SU-DHL-6 (cell line): ENCODE data around the gene G6PC3.
"Not testable (repeated sequence)": the region's sequence is repeated elsewhere in the genome, so short reads cannot be mapped to it uniquely, and the experiment has no call there.

Source experiments
- H2AFZ ChIP-seq: fragments of 200-600 bp; sonication (generic); 2 replicates; pipeline ENCODE4 v1.6.1; 2014; ENCODE audit warnings: low read depth, mild to moderate bottlenecking, moderate library complexity, mixed read lengths, antibody characterized with exemption, low read length; ENCODE audit not compliant: severe bottlenecking
- H3F3A ChIP-seq: fragments of 200-600 bp; shearing (Covaris generic); 2 replicates; pipeline ENCODE4 v1.6.0; 2016; ENCODE audit warnings: antibody characterized with exemption, mild to moderate bottlenecking; ENCODE audit not compliant: insufficient read depth
- H3K27ac ChIP-seq: fragments of 200-600 bp; sonication (generic); 2 replicates; pipeline ENCODE4 v1.5.1; 2016; ENCODE audit warnings: low read depth, mild to moderate bottlenecking, low read length, moderate library complexity, mixed read lengths
- H3K27me3 ChIP-seq: fragments of 200-600 bp; sonication (generic), shearing (Covaris generic); 2 replicates; pipeline ENCODE4 v1.6.0; 2014; ENCODE audit warnings: mild to moderate bottlenecking, low read length
- H3K36me3 ChIP-seq: fragments of 200-600 bp; sonication (generic); 2 replicates; pipeline ENCODE4 v1.6.1; 2014; ENCODE audit warnings: mild to moderate bottlenecking, low read length, mixed read lengths
- H3K4me2 ChIP-seq: fragments of 300-600, 200-600 bp; shearing (Covaris generic), sonication (generic); 2 replicates; pipeline ENCODE4 v1.6.0; 2014; ENCODE audit warnings: low read length, low read depth, mild to moderate bottlenecking; ENCODE audit not compliant: poor library complexity, severe bottlenecking
- H3K4me3 ChIP-seq: fragments of 200-600 bp; sonication (generic); 2 replicates; pipeline ENCODE4 v1.5.1; 2014; ENCODE audit warnings: antibody characterized with exemption, low read length, mild to moderate bottlenecking, mixed read lengths; ENCODE audit not compliant: insufficient read depth, poor library complexity, severe bottlenecking
- H3K79me2 ChIP-seq: fragments of 200-600 bp; sonication (generic); 2 replicates; pipeline ENCODE4 v1.6.1; 2014; ENCODE audit warnings: mild to moderate bottlenecking, low read length, moderate library complexity; ENCODE audit not compliant: insufficient read depth
- H3K9ac ChIP-seq: fragments of 200-600 bp; sonication (generic); 2 replicates; pipeline ENCODE4 v1.7.0; 2014; ENCODE audit warnings: mild to moderate bottlenecking, low read length
- H3K9me2 ChIP-seq: fragments of 200-600 bp; sonication (generic); replicated peaks from 2 replicates; pipeline ENCODE4 v1.6.1; 2014; ENCODE audit warnings: low read length; ENCODE audit not compliant: insufficient read depth
- H3K9me3 ChIP-seq: fragments of 200-600 bp; sonication (generic); 2 replicates; pipeline ENCODE4 v1.6.1; 2014; ENCODE audit warnings: low read length, mixed read lengths; ENCODE audit not compliant: insufficient read depth
- H4K20me1 ChIP-seq: fragments of 200-600 bp; sonication (generic); 2 replicates; pipeline ENCODE4 v1.6.1; 2014; ENCODE audit warnings: low read depth, mild to moderate bottlenecking, antibody characterized with exemption, low read length, moderate library complexity, mixed read lengths
- CTCF ChIP-seq: fragments of 200-600 bp; sonication (generic); IDR thresholded peaks from one replicate; pipeline ENCODE4 v1.5.1; 2017; ENCODE audit warnings: antibody characterized with exemption, mild to moderate bottlenecking, low read length, moderate library complexity; ENCODE audit not compliant: insufficient read depth, poor library complexity, severe bottlenecking
- EZH2phosphoT487 ChIP-seq: fragments of 200-600 bp; sonication (generic), shearing (Covaris generic); conservative IDR thresholded peaks from 2 replicates; pipeline ENCODE4 v1.6.1; 2018; ENCODE audit warnings: mild to moderate bottlenecking, antibody characterized with exemption, low read length, moderate library complexity, mixed read lengths

Gene G6PC3

GRCh38 chr17:44119062-44119461, 48.5 kb downstream of the G6PC3 start:
- H3F3A ChIP-seq: no peaks in the 10 kb centered on the region
- H3K9me3 ChIP-seq: no peaks in the 10 kb centered on the region
- no peaks in the 10 kb centered on the region for H4K20me1 ChIP-seq
- no peak overlapping the region for H3K4me3 ChIP-seq
- H3K9me2 ChIP-seq: no peaks in the 10 kb centered on the region
- TF ChIP-seq CTCF (no peak), EZH2phosphoT487 (no peak)
- H3K36me3 ChIP-seq: no peaks in the 10 kb centered on the region
- H3K79me2 ChIP-seq: no peaks in the 10 kb centered on the region
- H3K9ac ChIP-seq: no peak overlapping the region
- H3K4me2 ChIP-seq: no peak overlapping the region
- H2AFZ ChIP-seq: no peak overlapping the region
- H3K27ac ChIP-seq: no peak overlapping the region
- H3K27me3 ChIP-seq: no peaks in the 10 kb centered on the region

- Histone ChIP-seq H4K20me1 (no peaks in the 10 kb centered on the region), H3K79me2 (no peaks in the 10 kb centered on the region), H3K27ac (no peak overlapping the region), H3K36me3 (no peaks in the 10 kb centered on the region), H3K9me3 (no peaks in the 10 kb centered on the region), H3K4me2 (no peak overlapping the region), H3K9me2 (no peaks in the 10 kb centered on the region), H3F3A (no peaks in the 10 kb centered on the region), H3K4me3 (no peak overlapping the region), H3K9ac (no peak overlapping the region), H3K27me3 (no peaks in the 10 kb centered on the region), H2AFZ (no peak overlapping the region)
- TF ChIP-seq CTCF (no peak), EZH2phosphoT487 (no peak)
Observed at GRCh38 chr17:44119798-44120197, 49.3 kb downstream of the G6PC3 start.

GRCh38 chr17:44120281-44120680, 49.7 kb downstream of the G6PC3 start:
- not testable (repeated sequence) for H3K4me2 ChIP-seq, H3K9me3 ChIP-seq, H3K4me3 ChIP-seq, H3K27ac ChIP-seq, H2AFZ ChIP-seq, H3K36me3 ChIP-seq, H3K79me2 ChIP-seq, H3F3A ChIP-seq, H3K27me3 ChIP-seq, H3K9me2 ChIP-seq, H3K9ac ChIP-seq, H4K20me1 ChIP-seq

DNA sequence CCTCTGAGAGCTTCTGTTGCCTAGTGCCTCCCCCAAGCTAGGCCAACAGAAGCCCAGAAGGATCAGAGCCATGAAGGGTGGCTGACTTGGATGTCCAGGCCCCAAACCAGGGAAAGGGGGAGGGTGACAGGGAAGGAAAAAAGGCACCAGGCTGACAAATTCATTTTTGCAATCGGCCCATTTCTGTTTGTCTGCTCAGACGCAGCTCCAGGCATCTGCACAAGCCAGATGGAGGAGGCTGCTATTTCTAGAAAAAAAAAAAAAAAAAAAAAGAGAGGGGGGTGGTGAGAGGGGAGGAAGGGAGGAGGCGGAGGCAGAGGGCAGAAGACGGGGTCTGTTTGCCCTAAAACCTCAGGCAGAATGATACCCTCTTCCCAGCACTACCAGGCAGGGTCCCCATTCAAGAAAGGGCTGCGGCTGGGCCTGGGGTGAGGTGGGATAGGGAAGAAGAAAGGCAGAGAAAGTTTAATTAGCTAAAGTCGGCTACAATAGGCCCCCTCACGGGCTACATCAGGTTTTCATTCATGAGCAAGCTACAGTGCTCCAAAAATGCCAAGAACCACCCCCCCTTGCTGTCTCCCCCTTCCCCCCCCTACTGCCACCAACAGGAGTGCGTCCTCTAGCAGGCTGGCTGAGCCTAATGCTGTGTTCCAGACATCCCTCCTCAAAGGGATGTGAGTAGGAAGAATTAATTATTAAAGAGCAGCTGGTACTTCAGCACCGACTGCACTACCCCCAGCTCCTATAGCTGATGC, 50.5 kb downstream of the G6PC3 start:
- no peaks in the 10 kb centered on the region for H3K36me3 ChIP-seq
- H2AFZ ChIP-seq: no peak overlapping the region
- no peaks in the 10 kb centered on the region for H3K9me3 ChIP-seq
- H3F3A ChIP-seq: no peaks in the 10 kb centered on the region
- H3K27me3 ChIP-seq: no peaks in the 10 kb centered on the region
- H3K27ac ChIP-seq: no peak overlapping the region
- H3K4me2 ChIP-seq: no peak overlapping the region
- TF ChIP-seq EZH2phosphoT487 (no peak), CTCF (no peak)
- no peaks in the 10 kb centered on the region for H4K20me1 ChIP-seq
- H3K9ac ChIP-seq: no peak overlapping the region
- no peak overlapping the region for H3K4me3 ChIP-seq
- H3K79me2 ChIP-seq: no peaks in the 10 kb centered on the region
- no peaks in the 10 kb centered on the region for H3K9me2 ChIP-seq
